ENCODE results near the gene ALDH1A3. TPM values are rescaled to one million over a fixed set of nuclear protein-coding genes. Genes with fewer than 3 reads are reported as not detected.

The ALDH1A3 gene
- total RNA-seq, 1 experiment from 2014 or later, result 14.0 TPM

- Mint-ChIP-seq H3K27me3 (ENCODE audit: low read depth) (no peaks in the 10 kb centered on the region), H3K36me3 (no peaks in the 10 kb centered on the region), H3K9me3 (no peaks in the 10 kb centered on the region), H3K4me3 (no peak overlapping the region), H3K4me1 (no peaks in the 10 kb centered on the region), H3K27ac (no peak overlapping the region)
- no peak for ATAC-seq
- ChIA-PET CTCF (no interaction called here), POLR2A (no interaction called here)
- DNase-seq (ENCODE audit: low spot score), result no peak
- no peak for TF ChIP-seq ELF4 (CRISPR knock-in tag; IDR thresholded peaks at IDR 0.05; ENCODE audit: low read depth)
- TF ChIP-seq, protein P1, sequence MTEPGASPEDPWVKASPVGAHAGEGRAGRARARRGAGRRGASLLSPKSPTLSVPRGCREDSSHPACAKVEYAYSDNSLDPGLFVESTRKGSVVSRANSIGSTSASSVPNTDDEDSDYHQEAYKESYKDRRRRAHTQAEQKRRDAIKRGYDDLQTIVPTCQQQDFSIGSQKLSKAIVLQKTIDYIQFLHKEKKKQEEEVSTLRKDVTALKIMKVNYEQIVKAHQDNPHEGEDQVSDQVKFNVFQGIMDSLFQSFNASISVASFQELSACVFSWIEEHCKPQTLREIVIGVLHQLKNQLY (CRISPR knock-in tag; IDR thresholded peaks at IDR 0.05), result no peak
- no peak for TF ChIP-seq ZNF317 (CRISPR knock-in tag; IDR thresholded peaks at IDR 0.05; ENCODE audit: borderline replicate concordance, low read depth)
- TF ChIP-seq, protein P2, sequence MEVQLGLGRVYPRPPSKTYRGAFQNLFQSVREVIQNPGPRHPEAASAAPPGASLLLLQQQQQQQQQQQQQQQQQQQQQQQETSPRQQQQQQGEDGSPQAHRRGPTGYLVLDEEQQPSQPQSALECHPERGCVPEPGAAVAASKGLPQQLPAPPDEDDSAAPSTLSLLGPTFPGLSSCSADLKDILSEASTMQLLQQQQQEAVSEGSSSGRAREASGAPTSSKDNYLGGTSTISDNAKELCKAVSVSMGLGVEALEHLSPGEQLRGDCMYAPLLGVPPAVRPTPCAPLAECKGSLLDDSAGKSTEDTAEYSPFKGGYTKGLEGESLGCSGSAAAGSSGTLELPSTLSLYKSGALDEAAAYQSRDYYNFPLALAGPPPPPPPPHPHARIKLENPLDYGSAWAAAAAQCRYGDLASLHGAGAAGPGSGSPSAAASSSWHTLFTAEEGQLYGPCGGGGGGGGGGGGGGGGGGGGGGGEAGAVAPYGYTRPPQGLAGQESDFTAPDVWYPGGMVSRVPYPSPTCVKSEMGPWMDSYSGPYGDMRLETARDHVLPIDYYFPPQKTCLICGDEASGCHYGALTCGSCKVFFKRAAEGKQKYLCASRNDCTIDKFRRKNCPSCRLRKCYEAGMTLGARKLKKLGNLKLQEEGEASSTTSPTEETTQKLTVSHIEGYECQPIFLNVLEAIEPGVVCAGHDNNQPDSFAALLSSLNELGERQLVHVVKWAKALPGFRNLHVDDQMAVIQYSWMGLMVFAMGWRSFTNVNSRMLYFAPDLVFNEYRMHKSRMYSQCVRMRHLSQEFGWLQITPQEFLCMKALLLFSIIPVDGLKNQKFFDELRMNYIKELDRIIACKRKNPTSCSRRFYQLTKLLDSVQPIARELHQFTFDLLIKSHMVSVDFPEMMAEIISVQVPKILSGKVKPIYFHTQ (CRISPR knock-in tag; IDR thresholded peaks at IDR 0.05), result no peak
- TF ChIP-seq ZNF425 (CRISPR knock-in tag; conservative IDR thresholded peaks at IDR 0.05), result no peak
- no peak for TF ChIP-seq ETV6 (CRISPR knock-in tag; IDR thresholded peaks at IDR 0.05)
- TF ChIP-seq ATF1 (CRISPR knock-in tag; IDR thresholded peaks at IDR 0.05), result no peak
Observed at GRCh38 chr15:100939791-100940190, 60.2 kb downstream of the ALDH1A3 start.

- H3K27ac Mint-ChIP-seq, result no peak overlapping the region
- no peaks in the 10 kb centered on the region for H3K27me3 Mint-ChIP-seq (ENCODE audit: low read depth)
- no peak overlapping the region for H3K4me3 Mint-ChIP-seq
- H3K36me3 Mint-ChIP-seq, result no peaks in the 10 kb centered on the region
- no peaks in the 10 kb centered on the region for H3K9me3 Mint-ChIP-seq
- ChIA-PET POLR2A (no interaction called here), CTCF (interaction anchor here (1.2 kb wide), 1 partner anchor 26 kb away, joined by 3 read pairs; no protein-coding TSS in a partner anchor)
- no peaks in the 10 kb centered on the region for H3K4me1 Mint-ChIP-seq
- DNase-seq (ENCODE audit: low spot score) (no peak), ATAC-seq (no peak)
- no peak for TF ChIP-seq RELA (CRISPR knock-in tag; IDR thresholded peaks at IDR 0.05; ENCODE audit: borderline replicate concordance)
- no peak for TF ChIP-seq ETV6 (CRISPR knock-in tag; IDR thresholded peaks at IDR 0.05)
- TF ChIP-seq TEAD4 (CRISPR knock-in tag; IDR thresholded peaks at IDR 0.05), result no peak
- TF ChIP-seq ZNF671 (CRISPR knock-in tag; IDR thresholded peaks at IDR 0.05), result no peak
- TF ChIP-seq ZNF121 (CRISPR knock-in tag; IDR thresholded peaks at IDR 0.05), result no peak
Observed at GRCh38 chr15:100940767-100941379, 61.2 kb downstream of the ALDH1A3 start.

- Mint-ChIP-seq H3K27me3 (ENCODE audit: low read depth) (no peaks in the 10 kb centered on the region), H3K4me3 (no peak overlapping the region), H3K4me1 (no peaks in the 10 kb centered on the region), H3K27ac (no peak overlapping the region), H3K36me3 (no peaks in the 10 kb centered on the region), H3K9me3 (no peaks in the 10 kb centered on the region)
- ChIA-PET POLR2A (no interaction called here), CTCF (no interaction called here)
- DNase-seq (ENCODE audit: low spot score), result no peak
- no peak for ATAC-seq
- no peak for TF ChIP-seq NFYB (CRISPR knock-in tag; conservative IDR thresholded peaks at IDR 0.05; ENCODE audit: low read depth)
- no peak for TF ChIP-seq GRHL2 (CRISPR knock-in tag; IDR thresholded peaks at IDR 0.05; ENCODE audit: insufficient replicate concordance, severe bottlenecking)
- TF ChIP-seq, protein P3, sequence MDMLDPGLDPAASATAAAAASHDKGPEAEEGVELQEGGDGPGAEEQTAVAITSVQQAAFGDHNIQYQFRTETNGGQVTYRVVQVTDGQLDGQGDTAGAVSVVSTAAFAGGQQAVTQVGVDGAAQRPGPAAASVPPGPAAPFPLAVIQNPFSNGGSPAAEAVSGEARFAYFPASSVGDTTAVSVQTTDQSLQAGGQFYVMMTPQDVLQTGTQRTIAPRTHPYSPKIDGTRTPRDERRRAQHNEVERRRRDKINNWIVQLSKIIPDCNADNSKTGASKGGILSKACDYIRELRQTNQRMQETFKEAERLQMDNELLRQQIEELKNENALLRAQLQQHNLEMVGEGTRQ (CRISPR knock-in tag; IDR thresholded peaks at IDR 0.05), result no peak
- TF ChIP-seq, protein P4, sequence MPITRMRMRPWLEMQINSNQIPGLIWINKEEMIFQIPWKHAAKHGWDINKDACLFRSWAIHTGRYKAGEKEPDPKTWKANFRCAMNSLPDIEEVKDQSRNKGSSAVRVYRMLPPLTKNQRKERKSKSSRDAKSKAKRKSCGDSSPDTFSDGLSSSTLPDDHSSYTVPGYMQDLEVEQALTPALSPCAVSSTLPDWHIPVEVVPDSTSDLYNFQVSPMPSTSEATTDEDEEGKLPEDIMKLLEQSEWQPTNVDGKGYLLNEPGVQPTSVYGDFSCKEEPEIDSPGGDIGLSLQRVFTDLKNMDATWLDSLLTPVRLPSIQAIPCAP (CRISPR knock-in tag; IDR thresholded peaks at IDR 0.05), result no peak
- TF ChIP-seq SOX15 (CRISPR knock-in tag; IDR thresholded peaks at IDR 0.05), result no peak
Observed at GRCh38 chr15:100941536-100941935, 61.9 kb downstream of the ALDH1A3 start.
